ENCODE results near the gene ZBTB5. TPM values are rescaled to one million over a fixed set of nuclear protein-coding genes. Genes with fewer than 3 reads are reported as not detected.

ZBTB5 gene
- total and polyA plus RNA-seq, 2 of the 8 experiments (the other 6 are each of a cell fraction or from before 2014, with no cell fraction given), result 13.3 to 14.5 TPM

GRCh38 chr9:37496020-37496419 is 30.8 kb upstream of the ZBTB5 start:
- ChIA-PET CTCF (ENCODE audit: partially characterized antibody) (interaction anchor here (0.7 to 1.1 kb wide), 6 partner anchors 13 to 284 kb away, joined by 3 to 4 read pairs (median 3); no protein-coding TSS in a partner anchor), POLR2A (ENCODE audit: partially characterized antibody) (interaction anchor here (0.6 to 1.3 kb wide), 3 partner anchors 10 to 27 kb away, joined by 3 to 4 read pairs (median 4); partner anchors contain the start of gene POLR1E)
- no peak overlapping the region for H4K91ac ChIP-seq (replicated peaks; ENCODE audit: insufficient read length, low read length)
- no peak overlapping the region for H2AFZ ChIP-seq (ENCODE audit: low read length)
- no peak overlapping the region for H4K5ac ChIP-seq (ENCODE audit: insufficient read length, low read depth, low read length)
- 81% methylated on average over 4 of the region's 4 CpGs; no CpG with 5 or more reads in 1 of the 2 experiments for WGBS, 2 experiments (ENCODE audit: extremely low coverage in 1 of 2, insufficient coverage in 1 of 2, insufficient read length in 1 of 2, insufficient replicate concordance in 2 of 2, low coverage in 1 of 2, low lambda C conversion rate in 2 of 2, missing lambda C conversion rate in 1 of 2)
- H2BK15ac ChIP-seq (ENCODE audit: low read length), result no peak overlapping the region
- H3K27me3 ChIP-seq (replicated peaks in 1 of 4; ENCODE audit: control insufficient read depth in 3 of 4, extremely low read depth in 1 of 4, insufficient read depth in 3 of 4, low read length in 3 of 4), result no peaks in the 10 kb centered on the region
- H3K79me2 ChIP-seq (ENCODE audit: control insufficient read depth in 1 of 2, insufficient read depth in 2 of 2, low read length in 2 of 2), result no peaks in the 10 kb centered on the region
- peaks cover 2 to 6% of the 10 kb centered on the region in 2 experiments for H4K20me1 ChIP-seq (replicated peaks in 1 of 2; ENCODE audit: control insufficient read depth in 1 of 2, insufficient read depth in 2 of 2, low read length in 2 of 2)
- H2BK20ac ChIP-seq (ENCODE audit: low read length), result no peak overlapping the region
- no peak overlapping the region for H3K18ac ChIP-seq (ENCODE audit: extremely low read depth, low read length)
- H3K36me3 ChIP-seq (ENCODE audit: control insufficient read depth in 2 of 4, insufficient read depth in 4 of 4, low read length in 3 of 4), result peaks cover 29 to 82% (median 66%) of the 10 kb centered on the region in 4 experiments
- H3K23ac ChIP-seq (ENCODE audit: insufficient read length), result no peak overlapping the region
- no peak overlapping the region for H3K56ac ChIP-seq (replicated peaks; ENCODE audit: insufficient read length, low read depth, low read length)
- H2BK120ac ChIP-seq (replicated peaks; ENCODE audit: low read depth, low read length), result no peak overlapping the region
- no peaks in the 10 kb centered on the region; the same call in 1 of the 2 replicates for H3K79me1 ChIP-seq (ENCODE audit: low read depth, low read length)
- no peak overlapping the region for H2AK5ac ChIP-seq (ENCODE audit: low read depth, low read length)
- H3K4ac ChIP-seq (replicated peaks; ENCODE audit: insufficient read length, low read depth, low read length), result no peak overlapping the region
- no peak overlapping the region for H3K14ac ChIP-seq (ENCODE audit: insufficient read length)
- no peaks in the 10 kb centered on the region; the same call in 1 of the 2 replicates for H3K23me2 ChIP-seq (ENCODE audit: low read depth, low read length)
- no peak for TF ChIP-seq ASH2L (IDR thresholded peaks at IDR 0.05; ENCODE audit: low read length)
- no peak for TF ChIP-seq SP2 (IDR thresholded peaks at IDR 0.05; ENCODE audit: low read length)
- TF ChIP-seq RXRA (IDR thresholded peaks at IDR 0.05; ENCODE audit: insufficient read depth, low read depth, low read length), result no peak
- no peak for TF ChIP-seq ZNF274 (IDR thresholded peaks at IDR 0.05; ENCODE audit: borderline replicate concordance, extremely low read depth, low read length)
- no peak for TF ChIP-seq MAX (IDR thresholded peaks at IDR 0.05)
- no peak for TF ChIP-seq CBX5 (IDR thresholded peaks at IDR 0.05; ENCODE audit: low read depth, low read length)
- TF ChIP-seq NANOG (IDR thresholded peaks at IDR 0.05; ENCODE audit: insufficient read depth, low read depth, low read length, poor library complexity, severe bottlenecking), result no peak
- no peak for TF ChIP-seq SIX5 (IDR thresholded peaks at IDR 0.05; ENCODE audit: low read depth, low read length)
- no peak for TF ChIP-seq RAD21 (IDR thresholded peaks at IDR 0.05 in 1 of 2, conservative IDR thresholded peaks at IDR 0.05 in 1 of 2; ENCODE audit: low read depth in 2 of 2, low read length in 2 of 2)
- no peak for TF ChIP-seq POLR2AphosphoS5 (IDR thresholded peaks at IDR 0.05; ENCODE audit: low read depth, low read length)
- no peak for TF ChIP-seq GTF2F1 (IDR thresholded peaks at IDR 0.05; ENCODE audit: borderline replicate concordance, low read depth, low read length)
- no peak for TF ChIP-seq YY1 (IDR thresholded peaks at IDR 0.05; ENCODE audit: low read depth, low read length)
- DNase-seq (ENCODE audit: low read depth in 1 of 2, low spot score in 2 of 2) (no peak), FAIRE-seq (no peak)
- H4K8ac ChIP-seq (ENCODE audit: extremely low read depth, insufficient read depth, low read length), result no peak overlapping the region
- H2BK12ac ChIP-seq (ENCODE audit: low read depth, low read length), result no peak overlapping the region
- no peak overlapping the region for H3K4me2 ChIP-seq (ENCODE audit: insufficient read depth in 1 of 2, low read depth in 2 of 2, low read length in 2 of 2)
- no peak overlapping the region for H3K27ac ChIP-seq (ENCODE audit: low read depth, low read length)
- H3K9me3 ChIP-seq (ENCODE audit: insufficient read depth in 2 of 2, low read depth in 1 of 2, low read length in 1 of 2), result no peaks in the 10 kb centered on the region
- no peak overlapping the region for H2BK5ac ChIP-seq (ENCODE audit: low read depth, low read length)
- H3K9ac ChIP-seq (replicated peaks in 1 of 4; ENCODE audit: extremely low read depth in 1 of 4, low read depth in 3 of 4, low read length in 3 of 4), result peak overlapping the region in 1 of 4 experiments; percentile 13; a peak in 2 of 7 replicates
- no peaks in the 10 kb centered on the region for H3K4me1 ChIP-seq (replicated peaks in 1 of 4; ENCODE audit: control insufficient read depth in 3 of 4, insufficient read depth in 4 of 4, low read length in 3 of 4)
- no peak overlapping the region for H3K4me3 ChIP-seq (ENCODE audit: extremely low read depth in 1 of 4, insufficient read depth in 2 of 4, low read depth in 3 of 4, low read length in 4 of 4)

Data from H1 (cell line).